GM12878 (cell line): ENCODE data around the gene ZNF407. TPM values are rescaled to one million over a fixed set of nuclear protein-coding genes. Genes with fewer than 3 reads are reported as not detected.

Experiments used
- ATAC-seq: fragments of 200-7000 bp; cut with Tn5 transposase; 3 replicates; pipeline ENCODE4 v1.9.1; 2020; ENCODE audit warnings: mild to moderate bottlenecking, moderate library complexity
- BruUV-seq: library from RNA; stranded (reverse); fragments of 400-500 nt; replicated peaks from 2 replicates; lab custom pipeline; 2021; lab: Mats Ljungman, UMichigan
- CTCF ChIA-PET: fragments of 300-600 bp; sonication (Branson Sonifier 250); formaldehyde crosslinking; extraction: SDS; loops from one replicate; lab custom pipeline; 2021; ENCODE audit warnings: inconsistent platforms; lab: Yijun Ruan, JAX
- POLR2A ChIA-PET: fragments of 350-600 bp; formaldehyde crosslinking; extraction: SDS; loops from one replicate; lab custom pipeline; 2021; ENCODE audit warnings: inconsistent platforms; lab: Charles Lee
- RAD21 ChIA-PET: fragments of 300-600 bp; sonication (Branson Sonifier 250); formaldehyde crosslinking; loops from one replicate; lab custom pipeline; 2023; ENCODE audit warnings: antibody characterized with exemption; ENCODE audit not compliant: unreplicated experiment; lab: Charles Lee
- SMC1A ChIA-PET: fragments of 300-600 bp; sonication (Branson Sonifier 250); formaldehyde crosslinking; loops from one replicate; lab custom pipeline; 2023; ENCODE audit not compliant: unreplicated experiment, uncharacterized antibody; lab: Charles Lee
- DNase-seq: peaks from one replicate; pipeline ENCODE4 v3.0.0-alpha.2; 2011; ENCODE audit warnings: low read depth, low spot score
- FAIRE-seq: peaks from 3 replicates; lab custom pipeline; 2011; peaks lifted over from hg19 to GRCh38; lab: Jason Lieb, UNC
- H2AFZ ChIP-seq: 2 replicates; pipeline ENCODE4 v1.6.0; 2011; ENCODE audit warnings: low read depth, low read length, control low read depth; ENCODE audit not compliant: control insufficient read depth
- H3K27ac ChIP-seq: 2 replicates; pipeline ENCODE4 v1.5.1; 2011; ENCODE audit warnings: control low read depth; ENCODE audit not compliant: control insufficient read depth, insufficient read depth
- H3K27me3 ChIP-seq, 2 experiments: replicated peaks in 1 of 2; 2 replicates each; pipeline versions ENCODE4 v1.6.0 to v1.6.1; 2011; ENCODE audit warnings: low read length in 1 of 2; ENCODE audit not compliant: control insufficient read depth in 2 of 2, insufficient read depth in 2 of 2
- H3K36me3 ChIP-seq, 2 experiments: 2 replicates each; pipeline ENCODE4 v1.5.1; 2011; ENCODE audit warnings: low read length in 1 of 2; ENCODE audit not compliant: control insufficient read depth in 2 of 2, insufficient read depth in 2 of 2
- H3K4me1 ChIP-seq: 2 replicates; pipeline ENCODE4 v1.6.1; 2011; ENCODE audit warnings: mild to moderate bottlenecking, low read length, moderate library complexity, mixed read lengths; ENCODE audit not compliant: control insufficient read depth, insufficient read depth
- H3K4me2 ChIP-seq: 2 replicates; pipeline ENCODE4 v1.6.0; 2011; ENCODE audit warnings: control low read depth; ENCODE audit not compliant: control insufficient read depth, insufficient read depth
- H3K4me3 ChIP-seq: fragments of 200-600 bp; sonication (generic); 2 replicates; pipeline ENCODE4 v1.5.1; 2016
- H3K79me2 ChIP-seq: 2 replicates; pipeline ENCODE4 v1.6.0; 2011; ENCODE audit warnings: low read length; ENCODE audit not compliant: control insufficient read depth, insufficient read depth
- H3K9ac ChIP-seq: 2 replicates; pipeline ENCODE4 v1.8.0; 2011; ENCODE audit warnings: low read length, control low read depth, mixed read lengths; ENCODE audit not compliant: control insufficient read depth, insufficient read depth
- H3K9me3 ChIP-seq: replicated peaks from 3 replicates; pipeline ENCODE4 v1.5.1; 2011; ENCODE audit warnings: mild to moderate bottlenecking, low read length; ENCODE audit not compliant: control insufficient read depth, insufficient read depth
- H4K20me1 ChIP-seq: 2 replicates; pipeline ENCODE4 v1.6.0; 2011; ENCODE audit not compliant: control insufficient read depth, insufficient read depth
- CHD4 ChIP-seq: fragments of 200-600 bp; sonication (generic); IDR thresholded peaks from 2 replicates; pipeline ENCODE4 v1.6.1; 2016; ENCODE audit warnings: mild to moderate bottlenecking
- IKZF2 ChIP-seq, 2 experiments: fragments of 450-650 bp; IDR thresholded peaks; 2 replicates each; pipeline ENCODE4 v1.6.1; 2017; ENCODE audit warnings: mild to moderate bottlenecking in 2 of 2, moderate library complexity in 2 of 2
- ZBTB11 ChIP-seq: fragments of 450-650 bp; formaldehyde crosslinking; IDR thresholded peaks from 2 replicates; pipeline ENCODE4 v1.5.0; 2022; ENCODE audit warnings: mild to moderate bottlenecking, missing genetic modification characterization
- WGBS: methylation state at CpG from one replicate; pipeline ENCODE4 v1.1.6; 2016; ENCODE audit warnings: low lambda C conversion rate; ENCODE audit not compliant: insufficient replicate concordance, insufficient coverage; ENCODE audit errors: missing lambda C conversion rate; 5-methylcytosine and 5-hydroxymethylcytosine counted together
- in situ Hi-C: fragments of 300-500 bp; cut with MboI; formaldehyde crosslinking; loops from 9 replicates; pipeline ENCODE4 v1.14.3; 2018; ENCODE audit warnings: mixed read lengths
- intact Hi-C: fragments of 100-400 bp; cut with micrococcal nuclease; formaldehyde crosslinking; loops from one replicate; pipeline ENCODE4 v1.14.2; 2022; ENCODE audit not compliant: unreplicated experiment
- polyA plus RNA-seq, 11 experiments: library from polyadenylated mRNA; depleted of rRNA in 4 of 11; unstranded in 6 of 11; stranded (reverse) in 5 of 11; fragments of >200 nt; fragmentation: Nextera tagmentation in 4 of 11; fragmentation: Illumina TruSeq in 1 of 11; extraction: Ambion mirVana in 4 of 11; extraction: Trizol in 1 of 11; gene quantifications; 1 replicate in 1 of 11; 2 replicates in 10 of 11; pipeline versions ENCODE4 v1.2.1 to v1.2.3, GENCODE V29; 2011 to 2016; ENCODE audit warnings: inconsistent platforms in 2 of 11, missing spikeins in 2 of 11, low read depth in 1 of 11
- total RNA-seq, 4 experiments: library from RNA; depleted of rRNA in 3 of 4; stranded (reverse); fragments of >200 nt in 3 of 4; fragmentation: Illumina TruSeq in 1 of 4; extraction: Trizol in 1 of 4; gene quantifications; 2 replicates each; pipeline versions ENCODE4 v1.2.1 to v1.2.3, GENCODE V29; 2013 to 2021

ZNF407 gene
- total and polyA plus RNA-seq, 10 of the 15 experiments (the other 5 are each of a cell fraction or from before 2014, with no cell fraction given): 0.69 to 11.6 (median 5.3) TPM

- Histone ChIP-seq H3K4me1 (peaks cover 7% of the 10 kb centered on the region; the same call in 1 of the 2 replicates), H3K27ac (no peak overlapping the region), H3K4me2 (no peak overlapping the region), H3K4me3 (no peak overlapping the region), H3K27me3 (no peaks in the 10 kb centered on the region), H3K36me3 (no peaks in the 10 kb centered on the region), H3K9ac (no peak overlapping the region), H3K79me2 (no peaks in the 10 kb centered on the region), H3K9me3 (no peaks in the 10 kb centered on the region; the same call in 2 of the 3 replicates), H2AFZ (no peak overlapping the region), H4K20me1 (no peaks in the 10 kb centered on the region)
- ATAC-seq (no peak), DNase-seq (no peak), FAIRE-seq (no peak)
- in situ Hi-C loops (no loop called here), intact Hi-C loops (no loop called here)
- SMC1A ChIA-PET: no interaction called here
- 94% methylated on average over 28 of the region's 28 CpGs for WGBS
- POLR2A ChIA-PET: no interaction called here
- no TSS peak for BruUV-seq
- RAD21 ChIA-PET: interaction anchor here (0.9 kb wide), 1 partner anchor 139 kb away, joined by 3 read pairs; the partner anchor contains the start of gene TSHZ1
- CTCF ChIA-PET: interaction anchor here (0.8 kb wide), 1 partner anchor 130 kb away, joined by 3 read pairs; no protein-coding TSS in a partner anchor
- TF ChIP-seq IKZF2 (IDR thresholded peaks at IDR 0.05): no peak
- TF ChIP-seq CHD4: no peak
- TF ChIP-seq ZBTB11: no peak
These were observed 474.4 kb downstream of the ZNF407 start for GRCh38 chr18:75071866-75072671.
